GM18951 (cell line): ENCODE results near the gene DENND1A.

ENCODE experiments used
- POLR2A ChIP-seq: IDR thresholded peaks from 4 replicates; pipeline ENCODE4 v1.6.1; 2011; ENCODE audit warnings: mild to moderate bottlenecking; ENCODE audit not compliant: insufficient read length, insufficient read depth; ENCODE audit errors: extremely low read depth
- in situ Hi-C: fragments of 300-500 bp; cut with MboI; formaldehyde crosslinking; loops from one replicate; pipeline ENCODE4 v1.12.0; 2022; ENCODE audit warnings: low sequenced_read_pairs, mixed read lengths, inconsistent platforms; ENCODE audit not compliant: unreplicated experiment

The DENND1A gene

GRCh38 chr9:123716339-123716945 is 213.5 kb downstream of the DENND1A start:
- no peak for TF ChIP-seq POLR2A
- in situ Hi-C loops = no loop called here

- TF ChIP-seq POLR2A = no peak
- in situ Hi-C loops = no loop called here
Measured at GRCh38 chr9:123715258-123715657, 214.7 kb downstream of the DENND1A start.

GRCh38 chr9:123713282-123713681 is 216.6 kb downstream of the DENND1A start:
- no peak for TF ChIP-seq POLR2A
- in situ Hi-C loops = no loop called here

- no peak for TF ChIP-seq POLR2A
- in situ Hi-C loops = no loop called here
Measured at GRCh38 chr9:123712399-123712798, 217.5 kb downstream of the DENND1A start.

- in situ Hi-C loops = no loop called here
- no peak for TF ChIP-seq POLR2A
Measured at GRCh38 chr9:123710299-123710698, 219.6 kb downstream of the DENND1A start.

GRCh38 chr9:123702483-123702882 is 227.4 kb downstream of the DENND1A start:
- no peak for TF ChIP-seq POLR2A
- in situ Hi-C loops = no loop called here

GRCh38 chr9:123697686-123698085 is 232.2 kb downstream of the DENND1A start:
- in situ Hi-C loops = no loop called here
- TF ChIP-seq POLR2A = no peak

GRCh38 chr9:123696476-123696875 is 233.4 kb downstream of the DENND1A start:
- TF ChIP-seq POLR2A = no peak
- in situ Hi-C loops = no loop called here

- TF ChIP-seq POLR2A = no peak
- in situ Hi-C loops = no loop called here
Measured at GRCh38 chr9:123695386-123695785, 234.5 kb downstream of the DENND1A start.

- in situ Hi-C loops = no loop called here
- TF ChIP-seq POLR2A = no peak
Measured at GRCh38 chr9:123691765-123692303, 238.1 kb downstream of the DENND1A start.

- TF ChIP-seq POLR2A = no peak
- in situ Hi-C loops = no loop called here
Measured at GRCh38 chr9:123689701-123690428, 240.1 kb downstream of the DENND1A start.

- no peak for TF ChIP-seq POLR2A
- in situ Hi-C loops = no loop called here
Measured at GRCh38 chr9:123687246-123687751, 242.6 kb downstream of the DENND1A start.

- in situ Hi-C loops = no loop called here
- no peak for TF ChIP-seq POLR2A
Measured at GRCh38 chr9:123686829-123687192, 243.1 kb downstream of the DENND1A start.
